B cell (primary cell): Measurements from ENCODE around the gene PROM1. TPM values are rescaled to one million over a fixed set of nuclear protein-coding genes. Genes with fewer than 3 reads are reported as not detected.

Experiments
- ATAC-seq: fragments of 200-7000 bp; cut with Tn5 transposase; one replicate; pipeline ENCODE4 v1.10.0; 2021; ENCODE audit warnings: low read depth, mild to moderate bottlenecking, moderate number of reproducible peaks, moderate library complexity
- CTCF ChIA-PET: fragments of 350-600 bp; sonication (Branson Sonifier 250); formaldehyde crosslinking; loops from one replicate; lab custom pipeline; 2021; ENCODE audit warnings: antibody characterized with exemption, inconsistent platforms; lab: Charles Lee
- POLR2A ChIA-PET: fragments of 350-600 bp; sonication (Branson Sonifier 250); formaldehyde crosslinking; loops from one replicate; lab custom pipeline; 2021; ENCODE audit warnings: antibody characterized with exemption; lab: Charles Lee
- DNase-seq: peaks from one replicate; pipeline ENCODE4 v3.0.0; 2013
- H2AFZ ChIP-seq: 2 replicates; pipeline ENCODE4 v1.6.1; 2012; ENCODE audit warnings: mild to moderate bottlenecking, low read depth, low read length; ENCODE audit not compliant: insufficient read depth, poor library complexity, severe bottlenecking
- H3K27ac ChIP-seq, 2 donors: 1 replicate in 1 of 2; 2 replicates in 1 of 2; pipeline ENCODE4 v1.5.1; 2012 to 2013; ENCODE audit warnings: low read length in 2 of 2, mild to moderate bottlenecking in 2 of 2, moderate library complexity in 1 of 2
- H3K27me3 ChIP-seq, 4 experiments: fragments of 200-600 bp in 1 of 4; sonication (generic) in 1 of 4; replicated peaks in 1 of 4; 1 replicate in 2 of 4; 2 replicates in 2 of 4; pipeline versions ENCODE4 v1.6.1 to v1.7.0; 2013 to 2016; ENCODE audit warnings: low read length in 3 of 4, mild to moderate bottlenecking in 2 of 4, mixed read lengths in 1 of 4, moderate library complexity in 1 of 4; ENCODE audit not compliant: insufficient read depth in 4 of 4, control insufficient read depth in 3 of 4; ENCODE audit errors: control extremely low read depth in 1 of 4
- H3K36me3 ChIP-seq, 2 experiments: replicated peaks in 1 of 2; 1 replicate in 1 of 2; 2 replicates in 1 of 2; pipeline versions ENCODE4 v1.6.1 to v1.7.1; 2013; ENCODE audit warnings: low read length in 1 of 2; ENCODE audit not compliant: insufficient read depth in 2 of 2, control insufficient read depth in 1 of 2; ENCODE audit errors: control extremely low read depth in 1 of 2, extremely low read depth in 1 of 2
- H3K4me1 ChIP-seq, 2 donors: fragments of 200-600 bp in 1 of 2; sonication (generic) in 1 of 2; 1 replicate in 1 of 2; 2 replicates in 1 of 2; pipeline versions ENCODE4 v1.5.1 to v1.6.1; 2013 to 2017; ENCODE audit warnings: low read length in 2 of 2; ENCODE audit not compliant: control insufficient read depth in 2 of 2, insufficient read depth in 2 of 2
- H3K4me2 ChIP-seq: replicated peaks from 2 replicates; pipeline ENCODE3; 2012; ENCODE audit warnings: mild to moderate bottlenecking, low read depth, low read length; ENCODE audit not compliant: poor library complexity, severe bottlenecking
- H3K4me3 ChIP-seq, 5 experiments: fragments of 200-600 bp in 1 of 5; sonication (generic) in 1 of 5; 1 replicate in 3 of 5; 2 replicates in 2 of 5; pipeline versions ENCODE4 v1.5.1 to v1.7.0; 2011 to 2016; ENCODE audit warnings: low read length in 4 of 5, mild to moderate bottlenecking in 4 of 5, low read depth in 2 of 5, control low read depth in 1 of 5, moderate library complexity in 1 of 5; ENCODE audit not compliant: insufficient read depth in 1 of 5; ENCODE audit errors: control extremely low read depth in 1 of 5, extremely low read depth in 1 of 5
- H3K79me2 ChIP-seq: fragments of 200-600 bp; sonication (generic); one replicate; pipeline ENCODE4 v1.6.0; 2016; ENCODE audit warnings: low read length; ENCODE audit not compliant: control insufficient read depth, insufficient read depth
- H3K9ac ChIP-seq: fragments of 200-600 bp; sonication (generic); 2 replicates; pipeline ENCODE4 v1.6.1; 2017; ENCODE audit warnings: mild to moderate bottlenecking, low read length, moderate library complexity
- H3K9me3 ChIP-seq, 3 donors: one replicate each; pipeline versions ENCODE4 v1.6.1 to v1.7.1; 2013; ENCODE audit warnings: low read length in 2 of 3; ENCODE audit not compliant: control insufficient read depth in 2 of 3, insufficient read depth in 1 of 3; ENCODE audit errors: control extremely low read depth in 1 of 3
- H4K20me1 ChIP-seq: 2 replicates; pipeline ENCODE4 v1.6.0; 2012; ENCODE audit warnings: mild to moderate bottlenecking, low read length; ENCODE audit not compliant: insufficient read depth, control insufficient read depth, poor library complexity, severe bottlenecking
- H3K27ac Mint-ChIP-seq: one replicate; pipeline ENCODE4 v1.8.0; 2021; ENCODE audit warnings: mixed read lengths
- H3K27me3 Mint-ChIP-seq: one replicate; pipeline ENCODE4 v1.8.0; 2021; ENCODE audit warnings: mixed read lengths
- H3K4me1 Mint-ChIP-seq: one replicate; pipeline ENCODE4 v1.8.0; 2021; ENCODE audit warnings: mixed read lengths
- H3K4me3 Mint-ChIP-seq: one replicate; pipeline ENCODE4 v1.8.0; 2021; ENCODE audit warnings: mixed read lengths
- H3K9me3 Mint-ChIP-seq: one replicate; pipeline ENCODE4 v1.8.0; 2022; ENCODE audit warnings: mixed read lengths; ENCODE audit not compliant: insufficient read depth
- EZH2 ChIP-seq: IDR thresholded peaks from 2 replicates; pipeline ENCODE4 v1.6.1; 2012; ENCODE audit warnings: borderline replicate concordance, low read depth, mild to moderate bottlenecking, moderate library complexity, low read length; ENCODE audit not compliant: insufficient read depth, poor library complexity, severe bottlenecking
- WGBS: methylation state at CpG from one replicate; pipeline ENCODE4 v1.1.5; 2013; ENCODE audit warnings: missing lambda C conversion rate; ENCODE audit not compliant: insufficient coverage; 5-methylcytosine and 5-hydroxymethylcytosine counted together
- intact Hi-C: fragments of 100-400 bp; cut with micrococcal nuclease; formaldehyde crosslinking; loops from one replicate; pipeline ENCODE4 v1.10.0; 2022
- polyA plus RNA-seq: library from polyadenylated mRNA; depleted of rRNA; stranded (reverse); fragments of >200 nt; gene quantifications from 2 replicates; pipeline ENCODE4 v1.2.3, GENCODE V29; 2012
- total RNA-seq, 2 donors: library from RNA; stranded (reverse); fragments of 120-200 nt in 1 of 2; gene quantifications; 1 replicate in 1 of 2; 2 replicates in 1 of 2; pipeline versions ENCODE4 v1.2.3 to v1.2.4, GENCODE V29; 2013 to 2022
- TF ChIP-seq, protein P1 (sequence below): fragments of 200-600 bp; IDR thresholded peaks from one replicate; pipeline ENCODE4 v1.8.0; 2022; ENCODE audit warnings: antibody characterized with exemption, mild to moderate bottlenecking

PROM1 gene
- total and polyA plus RNA-seq, 2 donors (not counting 1 experiment from before 2014, with no cell fraction given): 0.04 TPM; not detected in 1

DNA sequence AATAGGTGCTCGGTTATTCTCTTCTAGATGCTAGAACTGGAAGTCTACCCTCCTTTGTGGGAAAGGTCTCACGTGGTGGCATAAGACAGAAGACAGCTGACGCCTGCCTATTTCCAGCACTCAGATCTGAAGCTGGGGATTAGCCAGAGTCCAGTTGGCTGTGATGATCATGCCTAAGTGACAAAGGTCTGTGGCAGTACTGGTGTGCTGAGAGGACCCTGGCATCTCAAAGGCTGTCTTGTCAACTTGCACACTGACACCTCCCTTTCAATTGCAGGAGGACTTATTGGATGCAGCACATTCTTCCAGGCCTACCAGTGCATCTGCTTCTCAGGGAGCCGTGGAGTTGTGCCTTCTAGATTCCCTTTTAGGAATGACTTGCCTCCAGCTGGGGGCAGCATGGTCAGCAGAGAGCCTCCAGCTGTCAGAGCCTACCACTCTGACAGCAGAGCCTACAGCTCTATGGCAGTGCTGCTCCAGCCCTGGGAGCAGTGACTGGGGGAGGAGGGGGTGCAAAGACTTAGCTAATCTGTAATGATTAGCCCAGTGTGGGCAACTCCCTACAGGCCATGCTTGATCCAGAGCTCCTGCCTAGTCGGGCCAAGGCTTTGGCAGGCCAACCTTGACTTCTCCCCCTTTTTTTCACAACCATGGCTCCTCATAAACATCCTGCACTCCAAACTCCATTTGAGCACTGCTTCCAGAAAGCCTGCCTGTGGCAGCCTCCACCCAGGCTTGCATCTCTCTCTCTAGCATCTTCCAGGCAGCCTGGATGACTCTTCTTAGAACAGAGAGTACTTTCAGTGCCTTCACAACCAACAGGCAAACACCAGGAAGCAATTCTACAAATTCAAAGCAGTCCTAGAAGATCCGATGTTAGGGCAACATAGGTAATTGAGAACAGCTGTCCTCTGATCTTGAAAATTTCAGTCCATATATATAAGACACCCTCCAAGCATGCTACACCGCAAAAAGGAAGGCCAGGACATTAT is 107.1 kb downstream of the PROM1 start:
- peaks cover 22% of the 10 kb centered on the region for H3K27me3 Mint-ChIP-seq
- Histone ChIP-seq H3K4me3 (no peak overlapping the region), H4K20me1 (no peaks in the 10 kb centered on the region), H3K27me3 (no peaks in the 10 kb centered on the region), H3K79me2 (no peaks in the 10 kb centered on the region), H3K9me3 (no peaks in the 10 kb centered on the region), H3K4me1 (no peaks in the 10 kb centered on the region), H3K4me2 (no peak overlapping the region), H2AFZ (no peak overlapping the region), H3K36me3 (no peaks in the 10 kb centered on the region), H3K27ac (no peak overlapping the region), H3K9ac (no peak overlapping the region)
- H3K4me3 Mint-ChIP-seq: no peak overlapping the region
- no peak overlapping the region for H3K27ac Mint-ChIP-seq
- 87% methylated on average over 5 of the region's 7 CpGs for WGBS
- CTCF ChIA-PET: interaction anchor here (1.5 kb wide), 1 partner anchor 25 kb away, joined by 4 read pairs; no protein-coding TSS in a partner anchor
- no peak for DNase-seq
- H3K9me3 Mint-ChIP-seq: no peaks in the 10 kb centered on the region
- no peaks in the 10 kb centered on the region for H3K4me1 Mint-ChIP-seq
- ATAC-seq: no peak
- POLR2A ChIA-PET: no interaction called here
- intact Hi-C loops: no loop called here
- no peak for TF ChIP-seq EZH2

DNA sequence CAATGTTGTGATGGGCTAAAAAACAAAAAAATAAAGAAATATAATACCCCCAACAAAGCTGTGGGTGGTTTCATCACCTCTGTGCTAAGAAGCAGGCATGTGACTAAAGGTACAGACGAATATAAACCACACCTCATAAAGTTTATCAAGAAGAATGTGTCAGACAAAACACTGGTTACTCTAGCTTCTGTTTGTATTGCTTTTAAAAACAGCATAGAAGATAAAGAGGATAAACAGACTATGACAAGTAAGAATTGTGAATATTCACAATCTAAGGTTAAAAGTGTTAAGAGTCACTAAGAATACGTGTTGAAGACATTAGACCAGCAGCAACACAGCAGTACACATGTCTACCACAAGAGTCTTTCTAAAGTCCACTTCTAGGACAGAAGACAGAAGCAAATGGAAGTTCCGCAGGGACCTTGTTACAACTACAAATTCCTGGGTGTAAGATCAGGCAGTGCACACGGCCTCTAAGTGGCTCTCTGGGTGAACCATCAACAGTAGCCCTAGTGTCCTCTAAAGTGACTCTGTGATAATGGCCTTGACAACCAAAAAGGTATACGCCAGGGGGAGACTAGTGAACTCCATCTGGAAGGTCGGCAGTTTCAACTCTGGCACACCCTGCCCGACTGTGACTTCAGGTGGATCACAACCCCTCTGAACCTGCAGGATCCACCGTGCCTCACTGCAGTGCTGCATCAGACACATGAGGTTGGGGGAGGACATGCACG is 112.6 kb downstream of the PROM1 start:
- CTCF ChIA-PET: no interaction called here
- no peak overlapping the region for H3K4me3 ChIP-seq
- DNase-seq (no peak), ATAC-seq (no peak)
- TF ChIP-seq, protein P1, sequence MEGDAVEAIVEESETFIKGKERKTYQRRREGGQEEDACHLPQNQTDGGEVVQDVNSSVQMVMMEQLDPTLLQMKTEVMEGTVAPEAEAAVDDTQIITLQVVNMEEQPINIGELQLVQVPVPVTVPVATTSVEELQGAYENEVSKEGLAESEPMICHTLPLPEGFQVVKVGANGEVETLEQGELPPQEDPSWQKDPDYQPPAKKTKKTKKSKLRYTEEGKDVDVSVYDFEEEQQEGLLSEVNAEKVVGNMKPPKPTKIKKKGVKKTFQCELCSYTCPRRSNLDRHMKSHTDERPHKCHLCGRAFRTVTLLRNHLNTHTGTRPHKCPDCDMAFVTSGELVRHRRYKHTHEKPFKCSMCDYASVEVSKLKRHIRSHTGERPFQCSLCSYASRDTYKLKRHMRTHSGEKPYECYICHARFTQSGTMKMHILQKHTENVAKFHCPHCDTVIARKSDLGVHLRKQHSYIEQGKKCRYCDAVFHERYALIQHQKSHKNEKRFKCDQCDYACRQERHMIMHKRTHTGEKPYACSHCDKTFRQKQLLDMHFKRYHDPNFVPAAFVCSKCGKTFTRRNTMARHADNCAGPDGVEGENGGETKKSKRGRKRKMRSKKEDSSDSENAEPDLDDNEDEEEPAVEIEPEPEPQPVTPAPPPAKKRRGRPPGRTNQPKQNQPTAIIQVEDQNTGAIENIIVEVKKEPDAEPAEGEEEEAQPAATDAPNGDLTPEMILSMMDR: no peak
- no peak for TF ChIP-seq EZH2
- no peak overlapping the region for H3K9ac ChIP-seq
- H4K20me1 ChIP-seq: no peaks in the 10 kb centered on the region
- H3K36me3 ChIP-seq: no peaks in the 10 kb centered on the region
- H3K27ac ChIP-seq: no peak overlapping the region
- POLR2A ChIA-PET: no interaction called here
- Mint-ChIP-seq H3K4me1 (no peaks in the 10 kb centered on the region), H3K27ac (no peak overlapping the region), H3K27me3 (peaks cover 20% of the 10 kb centered on the region), H3K9me3 (peaks cover 2% of the 10 kb centered on the region), H3K4me3 (no peak overlapping the region)
- WGBS: 89% methylated on average over 8 of the region's 9 CpGs
- H3K4me2 ChIP-seq: no peak overlapping the region
- no peaks in the 10 kb centered on the region for H3K79me2 ChIP-seq
- intact Hi-C loops: no loop called here
- peaks cover 0 to 3% (median 0%) of the 10 kb centered on the region in 4 experiments for H3K27me3 ChIP-seq
- no peaks in the 10 kb centered on the region for H3K4me1 ChIP-seq
- H2AFZ ChIP-seq: no peak overlapping the region
- H3K9me3 ChIP-seq: peaks cover 0 to 4% (median 0%) of the 10 kb centered on the region in 3 donors
